Central memory CD8-positive, alpha-beta T cell (primary cell): Measurements from ENCODE around the gene KLF1.

ENCODE experiments used
- ATAC-seq: fragments of 150-1000 bp; cut with Tn5 transposase; replicated peaks from 2 replicates; pipeline ENCODE4 v1.10.0; 2022; ENCODE audit warnings: mild to moderate bottlenecking, moderate FRiP score, moderate number of reproducible peaks; ENCODE audit not compliant: poor library complexity, severe bottlenecking; ENCODE audit errors: extremely low read depth
- DNase-seq, 2 donors: peaks; one replicate each; pipeline ENCODE4 v3.0.0; 2021; ENCODE audit warnings: low spot score in 2 of 2
- H3K27ac Mint-ChIP-seq: one replicate; pipeline ENCODE4 v1.8.0; 2022; ENCODE audit warnings: low read depth, mild to moderate bottlenecking, moderate library complexity, mixed read lengths
- H3K27me3 Mint-ChIP-seq: one replicate; pipeline ENCODE4 v1.8.0; 2022; ENCODE audit warnings: mixed read lengths
- H3K36me3 Mint-ChIP-seq: one replicate; pipeline ENCODE4 v1.8.0; 2022; ENCODE audit warnings: mild to moderate bottlenecking, moderate library complexity, mixed read lengths; ENCODE audit not compliant: insufficient read depth
- H3K4me1 Mint-ChIP-seq: one replicate; pipeline ENCODE4 v1.8.0; 2022; ENCODE audit warnings: mixed read lengths
- H3K4me3 Mint-ChIP-seq: one replicate; pipeline ENCODE4 v1.8.0; 2022; ENCODE audit warnings: mild to moderate bottlenecking, moderate library complexity, mixed read lengths
- H3K9me3 Mint-ChIP-seq: one replicate; pipeline ENCODE4 v1.8.0; 2022; ENCODE audit warnings: mixed read lengths

The KLF1 gene

GRCh38 chr19:12834976-12835757, 51.8 kb downstream of the KLF1 start:
- H3K9me3 Mint-ChIP-seq: no peaks in the 10 kb centered on the region
- H3K4me3 Mint-ChIP-seq: peak overlapping the region; percentile 53
- H3K27me3 Mint-ChIP-seq: peaks cover 79% of the 10 kb centered on the region
- no peak for DNase-seq
- H3K27ac Mint-ChIP-seq: no peak overlapping the region
- H3K4me1 Mint-ChIP-seq: peaks cover 26% of the 10 kb centered on the region
- peaks cover 15% of the 10 kb centered on the region for H3K36me3 Mint-ChIP-seq
- no peak for ATAC-seq

- H3K27ac Mint-ChIP-seq: no peak within 1 kb of the TSS
- peaks cover 12% of the 10 kb centered on the region for H3K36me3 Mint-ChIP-seq
- ATAC-seq (no peak), DNase-seq (no peak)
- peaks cover 79% of the 10 kb centered on the region for H3K27me3 Mint-ChIP-seq
- peak within 1 kb of the TSS; percentile 53 for H3K4me3 Mint-ChIP-seq
- H3K4me1 Mint-ChIP-seq: peaks cover 26% of the 10 kb centered on the region
- H3K9me3 Mint-ChIP-seq: no peaks in the 10 kb centered on the region
These were observed 52.4 kb downstream of the KLF1 start, which contains the start of gene RTBDN for GRCh38 chr19:12834566-12834943. Gene RTBDN (minus strand): TSS chr19:12834579. CDS start chr19:12829979, 4,600 bp downstream.
